ENCODE data around the gene ATP10B. TPM values are rescaled to one million over a fixed set of nuclear protein-coding genes. Genes with fewer than 3 reads are reported as not detected.

The ATP10B gene
- polyA plus RNA-seq, 1 donor from 2014 or later, result 1.9 TPM

DNA sequence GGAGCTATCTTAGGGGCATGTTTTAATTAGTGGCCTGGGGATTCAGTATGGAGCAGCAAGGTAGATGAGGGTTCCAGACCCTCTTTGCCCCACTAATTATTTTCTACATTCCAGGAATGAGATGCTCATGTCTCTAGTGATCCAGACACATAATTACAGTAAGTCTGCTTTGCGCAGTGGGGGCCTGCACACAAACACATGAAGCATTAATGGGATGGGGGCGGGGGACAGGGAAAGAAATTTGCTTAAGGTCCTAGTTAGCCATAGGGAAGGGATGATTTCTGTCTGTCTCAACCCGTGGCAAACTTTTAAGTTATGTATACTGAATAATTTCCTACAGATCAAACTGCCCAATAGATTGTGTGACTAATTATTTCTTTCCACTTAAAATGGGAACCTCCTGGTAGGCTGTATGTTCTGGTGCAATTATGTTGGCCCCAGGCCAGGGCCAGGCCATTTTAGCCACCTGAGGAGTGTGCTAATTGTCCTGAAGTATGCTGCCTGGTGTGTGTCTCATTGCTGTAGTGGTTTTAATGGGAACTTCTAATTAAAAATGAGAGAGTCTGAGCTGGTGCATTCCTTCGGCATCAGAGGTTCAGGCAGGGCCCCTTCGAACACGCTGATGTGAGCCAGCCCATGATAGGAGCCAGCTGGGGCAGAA is 295.9 kb downstream of the ATP10B start:
- Histone ChIP-seq H2AFZ (ENCODE audit: low read depth, low read length) (no peak overlapping the region), H3K4me3 (ENCODE audit: low read length) (no peak overlapping the region), H3K4me2 (ENCODE audit: low read length) (no peak overlapping the region), H4K20me1 (ENCODE audit: insufficient read depth) (no peaks in the 10 kb centered on the region), H3K9me3 (ENCODE audit: low read length) (no peaks in the 10 kb centered on the region), H3K27ac (ENCODE audit: low read length) (no peak overlapping the region), H3K9me2 (ENCODE audit: insufficient read depth, low read length) (no peaks in the 10 kb centered on the region), H3F3A (ENCODE audit: insufficient read depth, low read length, poor library complexity, severe bottlenecking) (no peaks in the 10 kb centered on the region), H3K27me3 (ENCODE audit: insufficient read depth, low read depth, low read length) (no peaks in the 10 kb centered on the region), H3K9ac (ENCODE audit: low read length) (no peak overlapping the region), H3K36me3 (ENCODE audit: insufficient read depth, low read length) (no peaks in the 10 kb centered on the region), H3K79me2 (replicated peaks; ENCODE audit: insufficient read depth, low read length) (no peaks in the 10 kb centered on the region)
- TF ChIP-seq EP300 (conservative IDR thresholded peaks at IDR 0.05; ENCODE audit: poor library complexity, severe bottlenecking) (no peak), MXI1 (conservative IDR thresholded peaks at IDR 0.05; ENCODE audit: poor library complexity, severe bottlenecking) (no peak), EZH2 (IDR thresholded peaks at IDR 0.05; ENCODE audit: borderline replicate concordance, insufficient read depth, low read length, poor library complexity, severe bottlenecking) (no peak)

DNA sequence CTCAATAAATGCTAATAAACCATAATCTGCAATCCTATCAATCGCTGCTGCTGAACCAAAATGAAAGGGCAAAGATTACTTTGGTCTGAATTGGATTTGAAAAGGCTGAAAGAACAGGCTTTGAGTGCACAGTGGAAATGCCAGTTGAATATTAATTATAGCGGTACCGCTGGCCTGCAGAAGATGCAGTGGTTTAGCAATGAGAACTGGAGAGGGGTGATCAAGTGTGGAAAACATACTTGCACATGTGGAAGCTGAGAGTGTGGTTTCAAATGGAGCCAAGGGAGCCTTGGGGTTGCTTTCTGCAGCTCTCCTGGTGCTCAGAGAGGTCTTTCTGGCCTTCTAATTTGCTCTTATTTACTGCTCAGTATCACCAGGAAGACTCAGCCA is 296.4 kb downstream of the ATP10B start:
- no peak overlapping the region for H3K9ac ChIP-seq (ENCODE audit: low read length)
- no peak for TF ChIP-seq TAF1 (IDR thresholded peaks at IDR 0.05; ENCODE audit: low read depth)
- no peak for TF ChIP-seq SMC3 (conservative IDR thresholded peaks at IDR 0.05; ENCODE audit: poor library complexity)
- TF ChIP-seq CTCF (IDR thresholded peaks at IDR 0.05; ENCODE audit: poor library complexity, severe bottlenecking), result no peak
- no peak for TF ChIP-seq RAD21 (conservative IDR thresholded peaks at IDR 0.05)
- TF ChIP-seq REST (IDR thresholded peaks at IDR 0.05; ENCODE audit: borderline replicate concordance), result no peak
- TF ChIP-seq EP300 (conservative IDR thresholded peaks at IDR 0.05; ENCODE audit: poor library complexity, severe bottlenecking), result no peak
- no peak for TF ChIP-seq POLR2AphosphoS5 (IDR thresholded peaks at IDR 0.05)
- TF ChIP-seq EZH2 (IDR thresholded peaks at IDR 0.05; ENCODE audit: borderline replicate concordance, insufficient read depth, low read length, poor library complexity, severe bottlenecking), result no peak
- no peaks in the 10 kb centered on the region for H3K9me2 ChIP-seq (ENCODE audit: insufficient read depth, low read length)
- no peak overlapping the region for H3K4me3 ChIP-seq (ENCODE audit: low read length)
- H3K79me2 ChIP-seq (replicated peaks; ENCODE audit: insufficient read depth, low read length), result no peaks in the 10 kb centered on the region
- H3K36me3 ChIP-seq (ENCODE audit: insufficient read depth, low read length), result no peaks in the 10 kb centered on the region
- H4K20me1 ChIP-seq (ENCODE audit: insufficient read depth), result no peaks in the 10 kb centered on the region
- no peaks in the 10 kb centered on the region for H3K27me3 ChIP-seq (ENCODE audit: insufficient read depth, low read depth, low read length)
- no peak overlapping the region for H3K4me2 ChIP-seq (ENCODE audit: low read length)
- H3F3A ChIP-seq (ENCODE audit: insufficient read depth, low read length, poor library complexity, severe bottlenecking), result no peaks in the 10 kb centered on the region
- no peak overlapping the region for H3K27ac ChIP-seq (ENCODE audit: low read length)
- H3K9me3 ChIP-seq (ENCODE audit: low read length), result no peaks in the 10 kb centered on the region
- no peak overlapping the region for H2AFZ ChIP-seq (ENCODE audit: low read depth, low read length)

All from neural cell (in vitro differentiated cells).